NT2/D1 (cell line): Measurements from ENCODE around the gene LST1.

Experiments used
- SUZ12 ChIP-seq: IDR thresholded peaks from 2 replicates; pipeline ENCODE4 v1.6.1; 2011; ENCODE audit not compliant: insufficient read length, insufficient read depth; ENCODE audit errors: extremely low read depth
- YY1 ChIP-seq: IDR thresholded peaks from 2 replicates; pipeline ENCODE4 v1.6.1; 2011; ENCODE audit not compliant: insufficient read length, insufficient read depth

GRCh38 chr6:31615748-31616147 is 29.7 kb downstream of the LST1 start:
- TF ChIP-seq YY1 (no peak), SUZ12 (no peak)
